HTR-8/SVneo (cell line): Measurements from ENCODE around the gene MAP3K5.
A peak's percentile ranks its signal among the peaks of the same experiment; 100 is the strongest.

Source experiments
- DNase-seq: peaks from one replicate; pipeline ENCODE4 v3.0.0; 2011; ENCODE audit warnings: low spot score, mixed read lengths; ENCODE audit not compliant: insufficient read length
- FAIRE-seq: peaks from 2 replicates; lab custom pipeline; 2011; peaks lifted over from hg19 to GRCh38; lab: Jason Lieb, UNC

MAP3K5 gene

DNA sequence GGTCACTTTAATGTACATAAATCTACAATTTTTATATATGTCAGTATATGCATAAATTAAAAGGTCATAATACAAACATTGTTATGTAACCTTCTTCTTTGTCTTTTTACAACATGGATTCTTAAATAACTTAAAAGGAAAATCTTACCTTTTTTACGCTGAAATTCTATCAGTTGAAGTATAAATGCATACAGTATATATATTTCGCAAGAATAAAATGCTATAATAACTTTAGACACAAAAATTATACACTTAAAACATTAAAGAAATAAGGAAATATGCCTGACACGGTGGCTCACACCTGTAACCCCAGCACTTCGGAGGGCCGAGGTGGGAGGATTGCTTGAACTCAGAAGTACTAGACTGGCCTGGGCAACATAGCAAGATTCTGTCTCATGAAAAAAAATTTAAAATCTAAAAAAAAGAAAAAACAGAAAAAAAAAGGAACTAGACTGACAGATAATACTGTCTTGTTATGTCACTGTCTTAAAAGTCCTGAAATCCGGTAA lies 132.2 kb downstream of the MAP3K5 start:
- FAIRE-seq (no peak), DNase-seq (no peak)

DNA sequence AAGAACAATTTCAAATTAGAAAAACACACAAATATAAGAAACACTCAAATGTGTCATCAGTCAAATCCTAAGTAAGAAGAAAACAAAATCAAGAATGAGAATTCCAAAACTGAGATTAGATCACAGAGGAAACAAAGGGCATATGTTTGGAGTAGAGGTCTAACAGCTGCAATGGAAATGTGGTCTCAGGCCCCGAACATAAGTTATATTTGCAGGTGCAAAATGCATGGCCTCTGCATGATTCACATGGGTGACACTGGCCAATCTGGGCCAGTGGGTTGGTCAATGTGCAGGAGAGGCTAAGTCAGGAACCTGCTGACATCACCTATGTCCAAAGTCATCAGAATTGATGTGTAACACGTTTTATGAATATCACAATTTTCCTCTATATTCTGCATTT lies 133.6 kb downstream of the MAP3K5 start:
- FAIRE-seq = no peak
- DNase-seq = no peak

DNA sequence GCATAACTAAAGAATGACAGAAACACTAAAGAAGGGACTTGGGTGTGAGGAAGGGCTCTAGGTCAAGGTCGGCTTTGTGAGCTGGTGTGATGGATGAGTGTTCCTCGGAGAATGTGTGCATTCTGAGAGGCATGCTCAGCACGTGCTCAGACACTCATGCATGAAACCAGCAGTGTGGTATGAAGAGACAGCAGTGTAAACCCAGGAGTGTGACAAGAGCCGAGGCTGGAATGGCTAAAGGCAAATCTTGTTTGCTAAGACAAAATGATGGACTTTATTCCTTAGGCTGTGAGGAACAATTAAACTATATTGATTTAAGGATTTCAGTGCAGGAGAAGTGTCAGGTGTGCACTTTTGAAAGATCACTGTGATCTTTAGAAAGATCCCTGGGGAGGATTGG lies 134.6 kb downstream of the MAP3K5 start:
- DNase-seq (no peak), FAIRE-seq (no peak)

DNA sequence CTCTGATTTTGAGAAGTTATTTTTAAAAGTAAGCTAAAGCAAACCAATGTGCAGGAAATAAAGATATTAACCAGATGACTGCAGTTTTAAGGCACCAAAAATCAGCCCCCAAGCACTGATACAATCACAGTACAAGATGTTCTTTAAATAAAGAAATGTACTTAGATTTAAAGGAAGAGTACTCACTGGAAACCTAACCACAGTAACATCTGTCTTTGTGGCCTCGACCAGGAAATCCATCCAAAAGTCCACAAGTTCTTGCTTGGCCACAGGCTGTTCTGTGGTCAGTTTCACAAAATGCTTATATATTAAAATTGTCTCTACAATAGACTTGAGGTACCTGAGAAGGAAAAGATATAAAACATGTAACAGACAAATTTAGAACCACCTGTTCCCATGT lies 136.2 kb downstream of the MAP3K5 start:
- no peak for FAIRE-seq
- no peak for DNase-seq

DNA sequence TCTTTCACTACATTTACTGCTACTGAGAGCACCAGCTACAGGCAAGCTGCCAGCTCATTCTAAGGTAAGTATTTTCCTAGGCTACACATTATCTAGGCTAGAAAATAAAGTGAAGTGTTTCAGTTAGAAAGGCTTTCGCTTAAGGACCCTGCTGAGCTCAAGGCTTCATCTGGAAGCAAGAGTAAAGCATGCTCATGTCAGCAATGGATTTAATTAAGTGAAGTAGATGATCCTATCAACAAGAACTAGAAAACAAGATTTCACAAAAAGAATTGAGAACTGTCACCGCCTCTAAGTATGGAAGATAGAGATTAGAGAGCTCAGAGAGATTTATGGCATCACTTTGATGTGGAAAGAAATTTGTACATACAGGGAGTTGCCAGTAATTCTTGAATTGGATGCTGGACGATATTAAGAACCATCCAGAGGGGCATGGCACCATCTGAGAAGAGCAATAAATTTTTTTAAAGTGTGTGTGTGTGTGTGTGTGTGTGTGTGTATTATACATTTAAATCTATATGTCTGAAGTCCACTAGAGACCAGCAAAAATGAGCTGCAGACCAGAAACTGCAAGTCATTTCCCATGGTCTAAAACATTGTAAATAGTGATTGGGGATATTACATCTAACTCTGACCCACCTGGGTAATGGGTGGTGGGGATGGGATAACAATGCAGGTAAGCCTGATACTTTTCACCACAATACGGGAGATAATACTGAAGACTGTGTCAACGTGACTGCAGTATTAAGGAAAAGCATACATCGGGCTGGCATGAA lies 136.8 kb downstream of the MAP3K5 start:
- DNase-seq = no peak
- FAIRE-seq = no peak

DNA sequence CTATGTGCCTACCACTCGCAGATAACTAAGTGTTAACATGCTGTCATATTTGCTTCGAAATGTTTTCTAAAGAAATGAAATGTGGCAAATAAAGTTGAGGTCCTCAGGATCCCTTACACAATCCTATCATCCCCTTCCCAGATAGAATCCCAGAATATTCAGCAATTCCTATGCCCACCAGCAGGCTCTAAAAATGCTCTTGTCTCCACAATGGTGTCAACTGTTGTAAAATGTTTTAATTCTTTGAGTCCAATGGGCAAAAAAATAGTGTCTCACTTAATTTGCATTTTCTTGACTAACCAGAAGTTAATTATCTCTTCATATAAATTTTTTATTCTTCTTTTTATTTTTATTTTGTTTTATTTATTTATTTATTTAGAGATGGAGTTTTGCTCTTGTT lies 138.2 kb downstream of the MAP3K5 start:
- DNase-seq (no peak), FAIRE-seq (no peak)

DNA sequence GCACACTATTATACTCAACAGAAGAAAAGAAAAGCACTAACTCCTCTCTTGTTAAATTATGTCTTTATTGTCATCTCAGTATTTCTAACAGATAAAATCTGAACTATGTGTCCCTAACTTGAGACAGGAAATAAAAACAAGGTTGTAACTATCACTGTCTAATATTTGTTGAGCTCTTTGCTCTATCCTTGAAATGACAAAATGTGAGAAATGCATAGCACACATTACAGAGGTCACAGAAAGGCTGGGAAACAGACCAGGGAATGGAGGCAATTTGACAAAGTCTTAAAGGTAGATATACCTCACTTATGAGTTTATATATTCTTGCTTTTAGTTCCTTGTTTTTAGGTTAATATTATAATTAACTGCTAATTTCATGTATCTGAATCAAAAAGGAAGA lies 139.6 kb downstream of the MAP3K5 start:
- DNase-seq (no peak), FAIRE-seq (no peak)

DNA sequence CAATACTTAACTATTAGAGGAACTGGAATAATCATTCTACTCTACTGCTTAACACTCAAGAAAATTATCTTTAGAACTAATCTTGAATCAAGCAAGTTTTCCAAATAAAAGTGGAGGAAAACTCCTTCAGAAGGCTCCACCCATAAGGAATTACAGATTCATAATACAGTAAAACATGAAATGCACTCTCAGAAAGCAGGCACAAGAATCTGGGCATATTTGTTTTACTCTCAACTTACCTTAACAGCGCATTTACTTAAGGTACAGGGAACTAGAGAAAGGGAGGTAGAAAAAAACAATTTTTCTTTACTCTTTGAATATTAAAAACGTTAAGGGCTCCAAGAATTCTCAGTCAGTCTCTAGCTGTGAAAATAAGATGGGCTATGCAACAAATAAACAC lies 140.3 kb downstream of the MAP3K5 start:
- DNase-seq (no peak), FAIRE-seq (no peak)

DNA sequence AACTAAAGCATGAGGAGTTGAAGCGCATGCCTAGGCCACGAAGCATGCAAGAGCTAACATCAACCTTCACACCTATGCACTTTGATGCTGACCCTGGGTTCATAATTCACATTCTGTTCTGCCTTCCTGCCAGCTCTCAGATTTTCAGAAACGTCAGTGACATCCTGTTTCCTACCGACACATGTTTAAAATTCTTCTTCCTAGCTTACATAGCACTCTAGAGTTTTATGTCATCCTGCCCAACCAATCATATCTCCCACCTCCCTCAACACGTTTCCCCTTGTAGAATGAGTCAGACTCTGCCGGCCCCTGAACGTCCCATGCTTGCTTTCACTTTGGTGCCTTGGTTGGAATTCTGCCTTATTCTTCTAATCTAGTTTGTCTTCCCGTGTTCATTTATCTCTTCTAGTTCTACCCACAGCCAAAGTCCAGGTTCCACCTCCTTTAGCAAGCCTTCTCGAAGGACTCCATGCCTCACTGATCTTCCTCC lies 144.9 kb downstream of the MAP3K5 start:
- FAIRE-seq (no peak), DNase-seq (peak; percentile 56)

DNA sequence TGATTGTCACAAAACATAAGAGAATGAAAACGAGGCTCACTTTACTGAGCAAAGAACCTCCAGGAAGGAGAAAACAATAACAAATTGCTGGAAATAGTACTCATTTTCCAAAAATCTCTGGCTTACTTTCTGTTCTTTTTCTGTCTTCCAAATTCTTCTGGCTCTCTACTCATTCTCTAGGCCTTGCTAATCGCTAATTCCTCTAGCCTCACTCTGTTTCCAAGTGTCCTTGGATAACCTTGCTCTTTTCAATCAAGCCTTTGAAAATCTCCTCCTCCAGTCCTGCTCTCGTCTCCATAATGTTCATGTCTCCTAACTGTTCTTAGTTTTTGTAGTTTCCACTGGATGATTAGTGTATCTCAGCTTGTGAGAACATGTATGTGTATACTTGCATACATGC lies 145.9 kb downstream of the MAP3K5 start:
- DNase-seq = no peak
- no peak for FAIRE-seq

DNA sequence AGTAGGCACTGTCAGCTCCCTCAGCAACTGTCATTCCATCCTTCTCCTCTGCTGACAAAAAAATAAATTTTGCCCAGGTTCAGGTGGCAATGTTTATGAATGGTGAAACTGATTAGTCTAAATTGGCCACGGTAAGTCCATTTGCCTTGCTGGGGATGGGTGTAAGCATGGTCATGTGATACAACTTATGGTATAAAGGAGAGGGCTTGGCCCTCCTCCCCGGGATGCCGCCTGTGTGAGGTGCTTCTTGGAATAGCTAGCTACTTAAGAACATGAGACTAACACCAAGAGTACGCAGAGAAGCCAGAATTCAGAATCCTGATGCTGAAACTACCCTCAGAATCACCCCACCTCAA lies 147.7 kb downstream of the MAP3K5 start:
- DNase-seq (no peak), FAIRE-seq (no peak)

DNA sequence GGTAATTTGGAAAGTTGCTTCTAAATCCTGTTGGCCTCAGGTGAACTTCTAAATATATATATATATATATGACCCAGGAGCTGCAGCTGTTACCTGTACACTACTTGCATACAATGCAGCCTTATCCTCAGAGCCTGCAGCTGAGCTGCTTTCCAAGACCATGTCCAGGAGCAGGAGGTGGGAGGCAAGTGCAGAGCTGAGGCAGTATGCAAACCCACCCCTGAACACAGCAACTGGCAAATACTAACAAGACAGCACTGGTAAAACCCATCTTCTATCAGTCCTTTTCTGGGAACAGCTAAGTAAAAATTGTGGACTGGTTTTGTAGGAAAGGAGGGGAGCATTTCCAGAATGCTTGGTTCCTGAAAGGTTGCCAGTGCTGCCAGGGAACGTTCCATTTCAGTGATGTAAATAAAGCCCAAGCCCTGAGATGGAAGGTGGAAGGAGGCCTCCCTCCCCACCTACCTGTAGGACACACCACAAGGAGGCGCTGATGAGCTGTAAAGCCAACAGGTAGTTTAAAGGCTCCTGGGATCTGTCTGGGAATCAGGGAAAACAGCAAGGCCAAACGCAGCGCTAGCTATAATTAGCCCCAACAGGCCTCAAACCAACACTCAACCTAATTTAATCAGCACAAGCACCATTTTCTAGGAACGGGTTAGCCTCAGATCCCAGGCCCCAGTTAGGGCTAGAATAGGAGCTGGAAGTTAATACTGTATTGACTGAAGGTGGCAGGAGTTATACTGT lies 148.3 kb downstream of the MAP3K5 start:
- peak; percentile 63 for DNase-seq
- no peak for FAIRE-seq

DNA sequence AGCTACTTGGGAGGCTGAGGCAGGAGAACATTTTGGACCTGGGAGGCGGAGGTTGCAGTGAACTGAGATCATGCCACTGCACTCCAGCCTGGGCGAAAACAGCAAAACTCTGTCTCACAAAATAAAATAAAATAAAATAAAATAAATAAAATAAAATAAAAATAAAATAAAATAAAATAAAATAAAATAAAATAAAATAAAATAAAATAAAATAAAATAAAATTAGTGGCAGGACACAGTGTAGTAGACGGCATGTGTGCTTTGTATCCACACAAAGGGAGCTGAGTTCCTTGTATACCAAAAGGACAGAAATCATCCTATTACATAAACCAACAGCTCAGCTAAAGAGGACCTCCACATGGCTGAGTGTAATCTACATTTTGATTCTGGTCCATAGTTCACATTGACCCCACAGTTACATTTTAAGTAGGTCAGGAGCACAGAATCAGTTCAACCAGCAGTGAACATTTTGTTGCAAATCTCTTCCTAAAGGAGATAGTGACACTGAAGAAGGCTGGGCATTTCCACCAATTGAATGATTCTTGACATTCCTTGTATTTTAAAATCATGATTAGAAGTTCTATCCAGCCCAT lies 150.3 kb downstream of the MAP3K5 start:
- no peak for FAIRE-seq
- no peak for DNase-seq

DNA sequence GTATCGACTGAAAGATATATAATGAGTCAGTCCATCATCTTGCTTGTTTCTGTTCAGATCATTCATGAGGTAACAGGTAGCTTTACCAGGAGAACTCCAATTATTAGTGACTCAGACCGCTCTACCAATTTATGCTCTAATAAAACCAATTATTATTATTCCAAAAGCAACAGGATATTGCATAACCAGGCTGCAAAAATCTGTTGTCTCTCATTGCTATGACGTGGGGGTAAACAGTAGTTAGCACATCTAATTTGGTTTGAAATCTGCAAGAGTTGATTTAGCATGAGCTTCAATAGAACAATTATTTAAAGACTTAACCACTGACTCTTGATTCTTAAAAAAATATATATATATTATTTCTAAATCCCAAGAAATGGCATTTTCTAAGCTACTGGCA lies 151.1 kb downstream of the MAP3K5 start:
- FAIRE-seq (no peak), DNase-seq (no peak)

DNA sequence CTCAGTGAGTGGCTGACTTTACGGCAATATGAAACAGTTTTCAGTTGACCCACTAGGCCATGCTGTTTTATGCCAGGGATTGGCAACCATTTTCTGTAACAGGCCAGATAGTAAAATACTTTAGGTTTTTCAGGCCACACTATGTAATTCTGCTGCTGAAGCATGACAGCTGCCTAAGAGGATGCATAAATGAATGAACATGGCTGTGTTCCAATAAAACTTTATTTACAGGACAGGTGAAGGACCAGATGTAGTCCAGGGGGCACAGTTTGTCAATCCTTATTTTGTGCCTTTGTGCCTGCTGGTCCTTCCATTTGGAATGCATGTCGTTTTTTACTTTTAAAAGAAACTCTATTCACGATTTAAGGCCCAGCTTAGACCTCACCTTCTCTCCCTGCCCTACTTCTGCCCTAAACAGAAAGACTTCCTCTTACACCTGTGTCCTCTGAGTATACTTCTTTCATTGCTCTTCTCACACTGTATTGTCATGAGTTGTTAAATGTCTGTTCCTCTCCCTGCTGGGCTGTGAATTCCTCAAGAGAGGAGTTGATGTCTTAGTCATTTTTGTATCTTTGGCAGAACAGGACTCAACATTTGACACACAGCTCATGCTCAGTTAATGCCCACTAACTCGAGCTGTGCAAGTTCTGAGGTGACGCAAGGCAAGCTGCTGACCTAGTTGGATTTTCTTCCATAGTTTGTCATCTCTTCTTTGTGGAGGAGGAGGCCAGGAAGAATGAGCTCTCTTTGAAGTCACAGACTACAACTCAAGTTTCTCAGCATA lies 152.0 kb downstream of the MAP3K5 start:
- DNase-seq (no peak), FAIRE-seq (peak; percentile 77)

DNA sequence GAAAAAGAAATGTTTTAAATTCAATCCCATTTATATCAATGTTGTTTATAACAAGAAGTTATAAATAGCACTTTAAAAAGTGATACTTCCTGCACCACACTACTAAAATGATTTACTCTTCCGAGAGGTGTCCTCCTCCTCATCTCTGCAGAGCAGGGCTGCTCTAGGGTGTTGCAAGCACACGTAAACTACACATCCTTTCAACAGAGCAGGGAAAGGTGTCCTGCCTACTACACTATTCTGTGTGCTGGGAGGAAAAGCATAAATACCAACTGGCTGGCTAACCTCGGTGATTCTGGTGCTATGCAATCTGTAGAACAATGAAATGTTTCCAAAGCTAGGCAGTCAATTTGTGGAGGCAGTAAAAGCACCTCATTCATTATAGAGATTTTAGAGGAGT lies 152.6 kb downstream of the MAP3K5 start:
- FAIRE-seq (no peak), DNase-seq (no peak)

DNA sequence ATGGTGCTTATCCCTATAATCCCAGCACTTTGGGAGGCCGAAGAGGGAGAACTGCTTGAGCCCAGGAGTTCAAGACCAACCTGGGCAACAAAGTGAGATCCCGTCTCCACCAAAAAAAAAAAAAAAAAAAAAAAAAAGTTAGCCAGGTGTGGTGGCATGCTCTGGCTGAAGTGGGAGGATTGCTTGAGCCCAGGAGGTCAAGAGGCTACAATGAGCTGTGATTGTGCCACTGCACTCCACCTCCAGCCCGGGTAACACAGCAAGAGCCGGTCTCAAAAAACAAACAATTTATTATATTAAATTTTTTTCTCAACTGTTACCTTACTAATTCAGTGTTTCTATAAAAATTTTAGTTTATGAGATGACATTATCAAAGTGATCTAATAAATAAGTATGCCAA lies 156.7 kb downstream of the MAP3K5 start:
- DNase-seq (no peak), FAIRE-seq (no peak)

DNA sequence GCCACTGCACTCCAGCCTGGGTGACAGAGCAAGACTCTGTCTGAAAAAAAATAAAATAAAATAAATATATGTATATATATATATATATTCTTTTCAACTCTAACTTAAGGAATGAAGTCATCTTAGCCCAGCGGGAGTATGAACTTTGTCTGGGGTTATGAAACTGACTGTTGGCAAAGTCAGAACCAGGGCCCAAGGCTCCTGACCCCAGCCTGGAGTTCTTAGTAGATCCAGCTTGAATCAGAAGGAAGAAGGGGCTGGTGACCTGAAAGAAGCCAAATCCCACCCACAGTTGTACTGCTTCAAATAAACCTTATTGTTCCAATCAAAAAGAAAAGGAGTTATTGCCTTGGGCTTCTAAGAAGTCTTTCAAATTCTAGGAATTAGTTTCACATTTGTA lies 158.9 kb downstream of the MAP3K5 start:
- DNase-seq (no peak), FAIRE-seq (no peak)

DNA sequence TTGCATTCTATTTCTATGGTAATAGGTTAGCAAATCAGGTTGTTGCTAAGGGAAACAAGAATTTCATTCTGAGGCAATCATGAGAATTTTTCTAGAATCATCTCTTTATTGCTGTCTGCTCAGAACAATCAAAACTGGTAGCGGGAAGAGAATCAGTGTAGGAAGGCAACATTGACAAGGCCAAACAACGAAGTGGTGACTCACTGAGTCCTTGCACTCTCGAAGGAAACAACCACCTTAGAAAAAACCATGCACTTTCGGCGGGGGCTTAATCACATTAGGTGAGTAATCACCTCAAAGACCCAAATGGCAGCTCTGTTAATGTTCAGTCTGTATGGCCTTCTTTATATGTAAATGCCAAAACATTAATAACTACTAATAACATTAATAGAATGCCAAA lies 163.3 kb downstream of the MAP3K5 start:
- DNase-seq (no peak), FAIRE-seq (no peak)

DNA sequence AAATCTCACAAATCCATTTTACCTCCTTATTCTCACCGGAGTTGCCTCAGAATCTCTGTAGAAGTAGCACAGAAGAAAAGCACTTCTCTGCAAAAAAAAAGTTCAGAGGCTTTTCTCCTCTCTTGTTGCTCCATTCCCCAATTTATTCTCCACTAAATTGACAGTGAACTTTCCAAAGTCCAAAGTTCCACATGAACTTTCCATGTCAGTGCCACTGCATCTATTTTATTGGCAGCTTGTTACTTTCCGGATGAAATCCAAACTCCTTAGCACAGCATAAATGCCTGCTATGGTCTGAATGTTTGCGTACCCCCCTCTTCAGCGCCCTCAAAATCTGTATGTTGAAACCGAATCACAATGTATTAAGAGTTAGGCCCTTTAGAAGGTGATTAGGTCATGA lies 165.1 kb downstream of the MAP3K5 start:
- FAIRE-seq = no peak

More for the DNA sequence above, 165.1 kb downstream of the MAP3K5 start:
- DNase-seq = no peak
